HepG2 (cell line): ENCODE results near the gene TXNL4A. TPM values are rescaled to one million over a fixed set of nuclear protein-coding genes. Genes with fewer than 3 reads are reported as not detected.

Source experiments
- ATF7 ChIP-seq, 2 experiments: fragments of 450-650 bp in 1 of 2; sonication (generic) in 1 of 2; formaldehyde crosslinking in 1 of 2; IDR thresholded peaks; 2 replicates each; pipeline versions ENCODE4 v1.4.0 to v1.6.1; 2016 to 2020; ENCODE audit warnings: antibody characterized with exemption in 1 of 2, mild to moderate bottlenecking in 1 of 2, missing genetic modification reagents in 1 of 2
- CBX5 ChIP-seq: sonication (generic); formaldehyde crosslinking; IDR thresholded peaks from 2 replicates; pipeline ENCODE4 v1.4.0; 2020; ENCODE audit warnings: missing genetic modification reagents, borderline replicate concordance
- ZNF333 ChIP-seq: sonication (generic); formaldehyde crosslinking; IDR thresholded peaks from 2 replicates; pipeline ENCODE4 v1.4.0; 2020; ENCODE audit warnings: mild to moderate bottlenecking, missing genetic modification reagents, borderline replicate concordance
- polyA plus RNA-seq, 8 experiments: library from polyadenylated mRNA; depleted of rRNA in 3 of 8; stranded (reverse) in 7 of 8; unstranded in 1 of 8; fragments of >200 nt; fragmentation: Illumina TruSeq in 4 of 8; extraction: Trizol in 4 of 8; gene quantifications; 2 replicates each; pipeline versions ENCODE4 v1.2.1 to v1.2.3, GENCODE V29; 2011 to 2016; ENCODE audit warnings: low read depth in 4 of 8, missing spikeins in 1 of 8, mixed read lengths in 1 of 8; ENCODE audit not compliant: insufficient read depth in 1 of 8
- total RNA-seq, 5 experiments: library from RNA; depleted of rRNA; stranded (reverse); fragments of >200 nt; fragmentation: Illumina TruSeq; extraction: Trizol; gene quantifications; 2 replicates each; pipeline ENCODE4 v1.2.3, GENCODE V29; 2016; ENCODE audit warnings: low read depth in 1 of 5
- TF ChIP-seq, protein P1 (sequence below): sonication (generic); formaldehyde crosslinking; IDR thresholded peaks from 2 replicates; pipeline ENCODE4 v1.4.0; 2020; ENCODE audit warnings: missing genetic modification reagents, mild to moderate bottlenecking, borderline replicate concordance
- TF ChIP-seq, protein P2 (sequence below): sonication (generic); formaldehyde crosslinking; IDR thresholded peaks from 2 replicates; pipeline ENCODE4 v1.4.0; 2020; ENCODE audit warnings: missing genetic modification reagents, borderline replicate concordance
- TF ChIP-seq, protein P3 (sequence below): sonication (generic); formaldehyde crosslinking; IDR thresholded peaks from 2 replicates; pipeline ENCODE4 v1.4.0; 2020; ENCODE audit warnings: missing genetic modification reagents, borderline replicate concordance
- TF ChIP-seq, protein P4 (sequence below): sonication (generic); formaldehyde crosslinking; IDR thresholded peaks from 2 replicates; pipeline ENCODE4 v1.5.0; 2020; ENCODE audit warnings: missing genetic modification reagents, mild to moderate bottlenecking, borderline replicate concordance
- TF ChIP-seq, protein P5 (sequence below): sonication (generic); formaldehyde crosslinking; IDR thresholded peaks from 2 replicates; pipeline ENCODE4 v1.4.0; 2020; ENCODE audit warnings: low read depth, mild to moderate bottlenecking, missing genetic modification reagents
- TF ChIP-seq, protein P6 (sequence below): sonication (generic); formaldehyde crosslinking; IDR thresholded peaks from 2 replicates; pipeline ENCODE4 v1.4.0; 2020; ENCODE audit warnings: mild to moderate bottlenecking, missing genetic modification reagents

The TXNL4A gene
- total and polyA plus RNA-seq, 2 of the 13 experiments (the other 11 are each of a cell fraction or from before 2014, with no cell fraction given): 172 to 202 TPM

DNA sequence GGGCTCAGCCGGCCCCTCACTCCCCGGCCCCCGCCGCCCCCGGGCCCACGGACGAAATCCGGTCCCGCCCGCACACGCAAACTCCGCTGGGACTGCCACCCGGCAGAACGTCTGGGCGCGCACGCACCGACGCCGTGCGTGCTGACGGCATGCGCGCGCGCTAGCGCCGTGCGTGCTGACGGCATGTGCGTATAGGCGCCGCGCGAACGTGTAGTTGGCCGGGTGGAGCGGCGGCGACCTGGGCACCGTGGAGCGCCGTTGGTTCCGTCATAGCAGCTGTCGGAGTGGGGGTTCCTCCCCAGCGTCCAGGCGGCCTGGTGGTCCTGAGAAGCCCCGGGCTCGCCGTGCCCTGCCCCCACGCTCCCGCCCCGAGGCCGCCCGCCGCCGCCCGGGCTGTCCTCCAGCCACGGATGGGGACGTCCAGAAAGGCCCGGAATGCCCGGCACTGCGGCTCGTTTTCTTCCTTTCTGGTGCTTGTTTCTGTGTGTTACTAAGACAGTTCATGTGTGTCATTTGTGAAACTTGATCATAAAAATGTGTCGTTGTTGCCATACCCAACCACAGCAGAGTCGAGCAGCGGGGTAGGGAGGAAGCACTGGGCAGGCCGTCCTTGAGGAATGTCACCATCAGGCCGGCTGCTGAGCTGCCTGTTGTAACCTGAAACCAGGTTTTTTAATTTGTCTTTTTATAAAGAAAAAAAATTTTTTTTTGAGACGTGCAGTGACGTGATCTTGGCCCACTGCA is at the start of gene TXNL4A (continued):
- TF ChIP-seq, protein P1, sequence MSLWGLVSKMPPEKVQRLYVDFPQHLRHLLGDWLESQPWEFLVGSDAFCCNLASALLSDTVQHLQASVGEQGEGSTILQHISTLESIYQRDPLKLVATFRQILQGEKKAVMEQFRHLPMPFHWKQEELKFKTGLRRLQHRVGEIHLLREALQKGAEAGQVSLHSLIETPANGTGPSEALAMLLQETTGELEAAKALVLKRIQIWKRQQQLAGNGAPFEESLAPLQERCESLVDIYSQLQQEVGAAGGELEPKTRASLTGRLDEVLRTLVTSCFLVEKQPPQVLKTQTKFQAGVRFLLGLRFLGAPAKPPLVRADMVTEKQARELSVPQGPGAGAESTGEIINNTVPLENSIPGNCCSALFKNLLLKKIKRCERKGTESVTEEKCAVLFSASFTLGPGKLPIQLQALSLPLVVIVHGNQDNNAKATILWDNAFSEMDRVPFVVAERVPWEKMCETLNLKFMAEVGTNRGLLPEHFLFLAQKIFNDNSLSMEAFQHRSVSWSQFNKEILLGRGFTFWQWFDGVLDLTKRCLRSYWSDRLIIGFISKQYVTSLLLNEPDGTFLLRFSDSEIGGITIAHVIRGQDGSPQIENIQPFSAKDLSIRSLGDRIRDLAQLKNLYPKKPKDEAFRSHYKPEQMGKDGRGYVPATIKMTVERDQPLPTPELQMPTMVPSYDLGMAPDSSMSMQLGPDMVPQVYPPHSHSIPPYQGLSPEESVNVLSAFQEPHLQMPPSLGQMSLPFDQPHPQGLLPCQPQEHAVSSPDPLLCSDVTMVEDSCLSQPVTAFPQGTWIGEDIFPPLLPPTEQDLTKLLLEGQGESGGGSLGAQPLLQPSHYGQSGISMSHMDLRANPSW (CRISPR knock-in tag): 0 out of 2 replicates have a peak, but pooled peaks have one; percentile 53
- TF ChIP-seq, protein P2, sequence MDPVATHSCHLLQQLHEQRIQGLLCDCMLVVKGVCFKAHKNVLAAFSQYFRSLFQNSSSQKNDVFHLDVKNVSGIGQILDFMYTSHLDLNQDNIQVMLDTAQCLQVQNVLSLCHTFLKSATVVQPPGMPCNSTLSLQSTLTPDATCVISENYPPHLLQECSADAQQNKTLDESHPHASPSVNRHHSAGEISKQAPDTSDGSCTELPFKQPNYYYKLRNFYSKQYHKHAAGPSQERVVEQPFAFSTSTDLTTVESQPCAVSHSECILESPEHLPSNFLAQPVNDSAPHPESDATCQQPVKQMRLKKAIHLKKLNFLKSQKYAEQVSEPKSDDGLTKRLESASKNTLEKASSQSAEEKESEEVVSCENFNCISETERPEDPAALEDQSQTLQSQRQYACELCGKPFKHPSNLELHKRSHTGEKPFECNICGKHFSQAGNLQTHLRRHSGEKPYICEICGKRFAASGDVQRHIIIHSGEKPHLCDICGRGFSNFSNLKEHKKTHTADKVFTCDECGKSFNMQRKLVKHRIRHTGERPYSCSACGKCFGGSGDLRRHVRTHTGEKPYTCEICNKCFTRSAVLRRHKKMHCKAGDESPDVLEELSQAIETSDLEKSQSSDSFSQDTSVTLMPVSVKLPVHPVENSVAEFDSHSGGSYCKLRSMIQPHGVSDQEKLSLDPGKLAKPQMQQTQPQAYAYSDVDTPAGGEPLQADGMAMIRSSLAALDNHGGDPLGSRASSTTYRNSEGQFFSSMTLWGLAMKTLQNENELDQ (CRISPR knock-in tag): no peak
- TF ChIP-seq CBX5 (0 out of 2 replicates have a peak, but pooled peaks have one; percentile 0), ZNF333 (CRISPR knock-in tag) (no peak), ATF7 (IDR thresholded peaks at IDR 0.05) (no peak), ATF7 (CRISPR knock-in tag; IDR thresholded peaks at IDR 0.05) (no peak)
- TF ChIP-seq, protein P3, sequence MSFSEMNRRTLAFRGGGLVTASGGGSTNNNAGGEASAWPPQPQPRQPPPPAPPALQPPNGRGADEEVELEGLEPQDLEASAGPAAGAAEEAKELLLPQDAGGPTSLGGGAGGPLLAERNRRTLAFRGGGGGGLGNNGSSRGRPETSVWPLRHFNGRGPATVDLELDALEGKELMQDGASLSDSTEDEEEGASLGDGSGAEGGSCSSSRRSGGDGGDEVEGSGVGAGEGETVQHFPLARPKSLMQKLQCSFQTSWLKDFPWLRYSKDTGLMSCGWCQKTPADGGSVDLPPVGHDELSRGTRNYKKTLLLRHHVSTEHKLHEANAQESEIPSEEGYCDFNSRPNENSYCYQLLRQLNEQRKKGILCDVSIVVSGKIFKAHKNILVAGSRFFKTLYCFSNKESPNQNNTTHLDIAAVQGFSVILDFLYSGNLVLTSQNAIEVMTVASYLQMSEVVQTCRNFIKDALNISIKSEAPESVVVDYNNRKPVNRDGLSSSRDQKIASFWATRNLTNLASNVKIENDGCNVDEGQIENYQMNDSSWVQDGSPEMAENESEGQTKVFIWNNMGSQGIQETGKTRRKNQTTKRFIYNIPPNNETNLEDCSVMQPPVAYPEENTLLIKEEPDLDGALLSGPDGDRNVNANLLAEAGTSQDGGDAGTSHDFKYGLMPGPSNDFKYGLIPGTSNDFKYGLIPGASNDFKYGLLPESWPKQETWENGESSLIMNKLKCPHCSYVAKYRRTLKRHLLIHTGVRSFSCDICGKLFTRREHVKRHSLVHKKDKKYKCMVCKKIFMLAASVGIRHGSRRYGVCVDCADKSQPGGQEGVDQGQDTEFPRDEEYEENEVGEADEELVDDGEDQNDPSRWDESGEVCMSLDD (CRISPR knock-in tag): peak; percentile 50
- TF ChIP-seq, protein P4, sequence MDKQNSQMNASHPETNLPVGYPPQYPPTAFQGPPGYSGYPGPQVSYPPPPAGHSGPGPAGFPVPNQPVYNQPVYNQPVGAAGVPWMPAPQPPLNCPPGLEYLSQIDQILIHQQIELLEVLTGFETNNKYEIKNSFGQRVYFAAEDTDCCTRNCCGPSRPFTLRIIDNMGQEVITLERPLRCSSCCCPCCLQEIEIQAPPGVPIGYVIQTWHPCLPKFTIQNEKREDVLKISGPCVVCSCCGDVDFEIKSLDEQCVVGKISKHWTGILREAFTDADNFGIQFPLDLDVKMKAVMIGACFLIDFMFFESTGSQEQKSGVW: no peak
- TF ChIP-seq, protein P5, sequence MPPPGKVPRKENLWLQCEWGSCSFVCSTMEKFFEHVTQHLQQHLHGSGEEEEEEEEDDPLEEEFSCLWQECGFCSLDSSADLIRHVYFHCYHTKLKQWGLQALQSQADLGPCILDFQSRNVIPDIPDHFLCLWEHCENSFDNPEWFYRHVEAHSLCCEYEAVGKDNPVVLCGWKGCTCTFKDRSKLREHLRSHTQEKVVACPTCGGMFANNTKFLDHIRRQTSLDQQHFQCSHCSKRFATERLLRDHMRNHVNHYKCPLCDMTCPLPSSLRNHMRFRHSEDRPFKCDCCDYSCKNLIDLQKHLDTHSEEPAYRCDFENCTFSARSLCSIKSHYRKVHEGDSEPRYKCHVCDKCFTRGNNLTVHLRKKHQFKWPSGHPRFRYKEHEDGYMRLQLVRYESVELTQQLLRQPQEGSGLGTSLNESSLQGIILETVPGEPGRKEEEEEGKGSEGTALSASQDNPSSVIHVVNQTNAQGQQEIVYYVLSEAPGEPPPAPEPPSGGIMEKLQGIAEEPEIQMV (CRISPR knock-in tag): no peak
- TF ChIP-seq, protein P6, sequence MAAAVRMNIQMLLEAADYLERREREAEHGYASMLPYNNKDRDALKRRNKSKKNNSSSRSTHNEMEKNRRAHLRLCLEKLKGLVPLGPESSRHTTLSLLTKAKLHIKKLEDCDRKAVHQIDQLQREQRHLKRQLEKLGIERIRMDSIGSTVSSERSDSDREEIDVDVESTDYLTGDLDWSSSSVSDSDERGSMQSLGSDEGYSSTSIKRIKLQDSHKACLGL (CRISPR knock-in tag): 0 out of 2 replicates have a peak, but pooled peaks have one; percentile 46
